ENCODE results near the gene ZNF512B.

Gene ZNF512B

GRCh38 chr20:63955827-63956663, 13.7 kb downstream of the ZNF512B start, which contains the start of gene UCKL1:
TSS of gene UCKL1 (minus strand) at chr20:63956416. CDS start at chr20:63956372, 44 bp downstream.
- intact Hi-C loops (cut with DNase I): loop anchor here (5.0 kb wide), 1 partner anchor 106 kb away; the partner anchor contains the start of gene TCEA2

GRCh38 chr20:63955281-63955826, 14.4 kb downstream of the ZNF512B start:
- intact Hi-C loops (cut with DNase I): loop anchor here (5.0 kb wide), 1 partner anchor 107 kb away; the partner anchor contains the start of gene TCEA2
- peak in 28 of 42 donors; percentile 32 to 80 (median 53) for DNase-seq

More at GRCh38 chr20:63955827-63956663, 13.7 kb downstream of the ZNF512B start, which contains the start of gene UCKL1:
- DNase-seq: peak; percentile 80 to 96 (median 91)

- DNase-seq: no peak
- intact Hi-C loops (cut with DNase I): no loop called here
Observed at GRCh38 chr20:63953764-63954429, 15.8 kb downstream of the ZNF512B start.

- intact Hi-C loops (cut with DNase I): no loop called here
- no peak for DNase-seq
Observed at GRCh38 chr20:63952769-63953168, 17.0 kb downstream of the ZNF512B start.

- intact Hi-C loops (cut with DNase I): no loop called here
- no peak for DNase-seq
Observed at GRCh38 chr20:63952210-63952535, 17.6 kb downstream of the ZNF512B start.

- DNase-seq: no peak
- intact Hi-C loops (cut with DNase I): no loop called here
Observed at GRCh38 chr20:63951398-63952209, 18.1 kb downstream of the ZNF512B start.

GRCh38 chr20:63950701-63951397, 18.9 kb downstream of the ZNF512B start:
- DNase-seq: no peak
- intact Hi-C loops (cut with DNase I): no loop called here

- peak in 21 of 42 donors; percentile 26 to 70 (median 51) for DNase-seq
- intact Hi-C loops (cut with DNase I): no loop called here
Observed at GRCh38 chr20:63947638-63948456, 21.9 kb downstream of the ZNF512B start.

- peak in 2 of 42 donors; percentile 10 to 73 for DNase-seq
Observed at GRCh38 chr20:63946986-63947637, 22.6 kb downstream of the ZNF512B start.

GRCh38 chr20:63945921-63946920, 23.5 kb downstream of the ZNF512B start:
- intact Hi-C loops (cut with DNase I): no loop called here
- DNase-seq: peak in 1 of 42 donors; percentile 1

More at GRCh38 chr20:63946986-63947637, 22.6 kb downstream of the ZNF512B start:
- intact Hi-C loops (cut with DNase I): no loop called here

GRCh38 chr20:63945031-63945658, 24.6 kb downstream of the ZNF512B start:
- intact Hi-C loops (cut with DNase I): no loop called here
- peak in 1 of 42 donors; percentile 2 for DNase-seq

- intact Hi-C loops (cut with DNase I): no loop called here
- peak in 1 of 42 donors; percentile 2 for DNase-seq
Observed at GRCh38 chr20:63944078-63944941, 25.4 kb downstream of the ZNF512B start.

- intact Hi-C loops (cut with DNase I): no loop called here
- DNase-seq: no peak
Observed at GRCh38 chr20:63943808-63944077, 26.0 kb downstream of the ZNF512B start.

GRCh38 chr20:63942969-63943807, 26.5 kb downstream of the ZNF512B start:
- intact Hi-C loops (cut with DNase I): no loop called here

More at GRCh38 chr20:63942969-63943807, 26.5 kb downstream of the ZNF512B start:
- DNase-seq: no peak
